Uterus (tissue), 2 donors: Measurements from ENCODE around the gene LIMK1.

Experiments
- CTCF ChIP-seq, 4 experiments: fragments of 200-600 bp in 2 of 4; fragments of 450-650 bp in 2 of 4; sonication (generic) in 2 of 4; IDR thresholded peaks; one replicate each; pipeline ENCODE4 v1.5.1; 2016 to 2019; ENCODE audit warnings: antibody characterized with exemption in 4 of 4, mild to moderate bottlenecking in 2 of 4, moderate library complexity in 1 of 4
- POLR2A ChIP-seq, 2 donors: fragments of 450-650 bp; IDR thresholded peaks; one replicate each; pipeline ENCODE4 v1.6.1; 2016; ENCODE audit warnings: antibody characterized with exemption in 2 of 2, mild to moderate bottlenecking in 1 of 2, moderate library complexity in 1 of 2

- no peak for TF ChIP-seq CTCF (IDR thresholded peaks at IDR 0.05)
- TF ChIP-seq POLR2A (IDR thresholded peaks at IDR 0.05) = no peak
Observed at GRCh38 chr7:74116356-74116755, 32.8 kb downstream of the LIMK1 start.
